GM21717 (cell line): ENCODE results near the gene LRRC74A.

ENCODE experiments used
- ATAC-seq: cut with Tn5 transposase; IDR thresholded peaks from one replicate; pipeline ENCODE4 v1.9.1; 2021; ENCODE audit warnings: mild to moderate bottlenecking, moderate library complexity; ENCODE audit not compliant: unreplicated experiment

The LRRC74A gene

DNA sequence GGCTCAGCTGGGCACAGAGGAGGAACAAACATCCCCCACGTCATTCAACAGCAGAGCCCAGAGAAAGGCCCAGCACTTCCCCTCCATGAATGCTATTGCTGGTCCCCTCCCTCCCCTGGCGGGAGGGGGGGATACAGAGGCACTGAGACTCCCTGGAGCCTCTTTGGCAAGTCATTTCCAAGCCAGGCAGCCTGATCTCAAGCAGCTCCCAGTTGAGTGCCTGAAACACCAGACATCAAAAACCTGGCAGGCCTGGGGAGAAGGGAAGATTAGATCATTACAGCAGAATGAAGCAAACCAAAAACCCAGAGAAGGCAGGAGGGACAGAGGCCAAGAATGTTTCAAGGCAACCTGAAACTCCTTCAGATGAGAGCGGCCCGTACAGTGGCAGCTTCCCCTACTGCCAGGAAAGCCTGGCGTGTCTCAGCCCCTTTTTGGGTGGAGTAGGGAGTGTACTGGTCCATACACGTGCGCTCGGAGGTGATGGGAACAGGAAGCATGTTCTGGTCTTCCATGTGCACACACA lies 92.1 kb downstream of the LRRC74A start:
- no peak for ATAC-seq

DNA sequence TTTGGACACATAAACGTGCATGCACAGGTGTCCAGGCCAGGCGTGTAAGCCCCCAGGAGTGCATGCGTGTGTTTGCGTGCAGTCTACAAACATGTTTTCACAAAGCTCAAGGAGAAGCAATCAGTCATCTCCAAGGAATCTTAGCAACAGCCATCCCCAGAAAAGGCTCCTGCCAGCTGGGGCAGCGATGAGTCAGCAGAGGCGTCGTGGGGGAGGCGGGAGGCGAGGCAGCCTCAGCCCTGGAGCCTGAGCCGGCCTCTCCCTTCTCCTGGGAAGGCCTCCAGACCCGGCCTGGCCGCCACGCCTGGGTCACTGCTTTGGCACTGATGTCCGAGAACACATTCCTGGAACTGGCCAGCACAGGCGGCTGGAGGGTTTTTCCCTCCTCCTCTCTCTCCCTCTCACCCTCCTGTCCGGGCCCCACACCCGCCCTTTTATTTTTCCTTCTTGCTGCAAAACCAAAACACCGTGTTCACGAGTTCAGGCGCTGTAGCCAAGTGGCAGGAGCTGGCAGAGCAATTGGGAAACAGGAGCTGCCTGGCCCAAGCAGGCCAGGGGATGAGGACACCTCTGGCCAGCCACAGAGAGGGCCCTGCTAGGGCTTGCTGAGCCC lies 92.7 kb downstream of the LRRC74A start:
- no peak for ATAC-seq
